Osteoblast (primary cell): ENCODE data around the gene KRT73. TPM values are rescaled to one million over a fixed set of nuclear protein-coding genes. Genes with fewer than 3 reads are reported as not detected.

Experiments
- DNase-seq: peaks from one replicate; pipeline ENCODE4 v3.0.0; 2011; ENCODE audit warnings: low spot score, mixed read lengths; ENCODE audit not compliant: insufficient read length; ENCODE audit errors: missing footprints
- H2AFZ ChIP-seq: 2 replicates; pipeline ENCODE4 v1.6.0; 2011; ENCODE audit warnings: mild to moderate bottlenecking, low read length
- H3K27ac ChIP-seq: 2 replicates; pipeline ENCODE4 v1.5.1; 2011; ENCODE audit warnings: mild to moderate bottlenecking, low read depth, low read length, moderate library complexity
- H3K27me3 ChIP-seq: 2 replicates; pipeline ENCODE4 v1.6.0; 2012; ENCODE audit warnings: mild to moderate bottlenecking, control low read depth, inconsistent platforms, low read length, moderate library complexity; ENCODE audit not compliant: insufficient read depth
- H3K36me3 ChIP-seq: 2 replicates; pipeline ENCODE4 v1.5.1; 2011; ENCODE audit warnings: mild to moderate bottlenecking, low read length, control low read depth, moderate library complexity; ENCODE audit not compliant: insufficient read depth
- H3K4me1 ChIP-seq: 2 replicates; pipeline ENCODE4 v1.5.1; 2011; ENCODE audit warnings: mild to moderate bottlenecking, low read length, control low read depth, moderate library complexity; ENCODE audit not compliant: insufficient read depth
- H3K4me2 ChIP-seq: 2 replicates; pipeline ENCODE4 v1.6.0; 2011; ENCODE audit warnings: mild to moderate bottlenecking, low read length; ENCODE audit not compliant: insufficient read depth
- H3K4me3 ChIP-seq: fragments of 200-600 bp; sonication (generic); 3 replicates; pipeline ENCODE4 v1.5.1; 2012; ENCODE audit warnings: mild to moderate bottlenecking, low read length, inconsistent platforms; ENCODE audit not compliant: insufficient read depth
- H3K79me2 ChIP-seq: 2 replicates; pipeline ENCODE4 v1.6.0; 2012; ENCODE audit warnings: mild to moderate bottlenecking, low read length, control low read depth, inconsistent platforms; ENCODE audit not compliant: insufficient read depth
- H3K9me3 ChIP-seq: 2 replicates; pipeline ENCODE4 v1.5.1; 2011; ENCODE audit warnings: low read depth, low read length, control low read depth
- H4K20me1 ChIP-seq: 2 replicates; pipeline ENCODE4 v1.6.0; 2012; ENCODE audit warnings: mild to moderate bottlenecking, low read length, control low read depth; ENCODE audit not compliant: insufficient read depth
- CTCF ChIP-seq: IDR thresholded peaks from 2 replicates; pipeline ENCODE4 v1.5.1; 2011; ENCODE audit warnings: mild to moderate bottlenecking, low read depth, low read length, moderate library complexity; ENCODE audit errors: extremely low read depth
- total RNA-seq: library from RNA; depleted of rRNA; stranded (reverse); fragments of >200 nt; gene quantifications from 2 replicates; pipeline ENCODE4 v1.2.3, GENCODE V29; 2012

KRT73 gene
- total RNA-seq, 1 donor, result not detected

GRCh38 chr12:52657250-52657902 lies 39.0 kb upstream of the KRT73 start:
- peaks cover 57% of the 10 kb centered on the region for H3K27me3 ChIP-seq
- H3K79me2 ChIP-seq, result no peaks in the 10 kb centered on the region
- no peak overlapping the region for H3K27ac ChIP-seq
- no peak for TF ChIP-seq CTCF
- H3K4me1 ChIP-seq, result no peaks in the 10 kb centered on the region
- no peaks in the 10 kb centered on the region for H3K36me3 ChIP-seq
- no peak overlapping the region for H2AFZ ChIP-seq
- H3K9me3 ChIP-seq, result no peaks in the 10 kb centered on the region
- no peak for DNase-seq
- no peak overlapping the region for H3K4me2 ChIP-seq
- no peaks in the 10 kb centered on the region for H4K20me1 ChIP-seq
- no peak overlapping the region for H3K4me3 ChIP-seq

DNA sequence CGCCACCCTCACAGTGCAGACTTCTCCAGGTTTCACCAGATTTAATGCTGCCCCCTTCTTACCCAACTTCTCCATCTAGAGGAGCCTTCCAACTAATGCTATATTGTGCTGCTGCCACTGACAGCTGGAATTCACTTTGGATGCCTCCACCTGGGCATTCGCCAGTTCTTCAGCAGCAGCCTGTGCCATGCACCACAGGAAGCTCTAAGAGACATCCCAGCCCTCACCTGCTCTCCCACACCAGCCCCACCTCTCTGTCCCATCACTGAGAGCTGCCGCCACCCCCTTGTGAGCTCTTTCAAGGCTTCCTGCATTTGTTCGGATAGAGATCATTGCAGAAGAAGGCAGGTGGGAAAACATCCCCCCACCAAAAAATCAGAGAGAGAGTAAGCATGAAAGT lies 38.3 kb upstream of the KRT73 start:
- no peaks in the 10 kb centered on the region for H3K9me3 ChIP-seq
- H3K27ac ChIP-seq, result no peak overlapping the region
- no peaks in the 10 kb centered on the region for H4K20me1 ChIP-seq
- no peak for TF ChIP-seq CTCF
- no peak overlapping the region for H3K4me3 ChIP-seq
- H3K27me3 ChIP-seq, result peaks cover 57% of the 10 kb centered on the region
- no peaks in the 10 kb centered on the region for H3K4me1 ChIP-seq
- no peak overlapping the region for H3K4me2 ChIP-seq
- H2AFZ ChIP-seq, result no peak overlapping the region
- no peak for DNase-seq
- H3K36me3 ChIP-seq, result no peaks in the 10 kb centered on the region
- no peaks in the 10 kb centered on the region for H3K79me2 ChIP-seq

DNA sequence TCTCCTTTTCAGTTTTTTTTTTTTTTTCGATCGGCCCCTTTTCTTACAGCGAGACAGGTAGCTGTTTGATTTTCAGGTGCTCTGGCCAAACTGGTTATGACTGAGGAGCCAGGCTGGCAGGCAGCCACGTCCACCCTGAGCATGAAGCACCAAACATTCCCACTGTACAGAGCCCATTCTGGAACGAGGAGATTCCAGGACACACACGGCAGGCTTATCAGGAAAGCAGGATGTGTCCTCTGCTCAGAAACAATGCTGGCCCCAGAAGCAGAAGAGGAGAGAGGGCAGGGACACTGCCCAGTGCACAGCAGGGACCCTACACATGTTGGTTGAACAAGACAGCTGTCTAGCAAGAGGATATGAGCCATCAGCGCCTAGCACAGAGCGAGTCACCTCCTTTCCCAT lies 37.4 kb upstream of the KRT73 start:
- Histone ChIP-seq H3K36me3 (no peaks in the 10 kb centered on the region), H3K79me2 (no peaks in the 10 kb centered on the region), H3K9me3 (no peaks in the 10 kb centered on the region), H3K4me2 (no peak overlapping the region), H4K20me1 (no peaks in the 10 kb centered on the region), H3K4me1 (no peaks in the 10 kb centered on the region), H3K27ac (no peak overlapping the region), H3K27me3 (peaks cover 53% of the 10 kb centered on the region), H2AFZ (no peak overlapping the region), H3K4me3 (no peak overlapping the region)
- no peak for TF ChIP-seq CTCF
- no peak for DNase-seq

DNA sequence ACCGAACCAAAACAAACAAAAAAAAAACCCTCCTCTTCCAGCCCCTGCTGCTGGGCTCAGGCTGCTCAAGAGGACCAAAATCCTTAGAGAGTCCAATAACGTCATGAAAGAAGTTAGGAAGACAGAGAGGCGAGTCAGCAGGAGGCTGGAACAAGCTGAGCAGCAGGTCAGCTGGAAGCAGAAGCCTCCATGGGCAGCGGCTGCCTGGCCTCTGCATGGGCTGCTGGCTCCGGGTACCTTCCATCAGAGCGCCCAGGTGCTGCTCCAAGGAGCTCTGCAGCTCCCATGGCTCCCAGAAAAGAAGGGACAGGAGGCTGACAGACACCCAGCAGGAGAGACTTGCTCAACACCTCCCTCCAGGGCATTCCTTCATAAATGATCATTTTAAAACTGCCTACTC lies 36.9 kb upstream of the KRT73 start:
- Histone ChIP-seq H3K27me3 (peaks cover 55% of the 10 kb centered on the region), H3K9me3 (no peaks in the 10 kb centered on the region), H3K79me2 (no peaks in the 10 kb centered on the region), H3K4me2 (no peak overlapping the region), H3K4me1 (no peaks in the 10 kb centered on the region), H3K36me3 (no peaks in the 10 kb centered on the region), H4K20me1 (no peaks in the 10 kb centered on the region), H2AFZ (no peak overlapping the region), H3K4me3 (no peak overlapping the region), H3K27ac (no peak overlapping the region)
- no peak for DNase-seq
- no peak for TF ChIP-seq CTCF
